Muscle of arm (tissue), 12 donors: Measurements from ENCODE around the gene TIMP2. TPM values are rescaled to one million over a fixed set of nuclear protein-coding genes. Genes with fewer than 3 reads are reported as not detected.
"Not testable (repeated sequence)": the region's sequence is repeated elsewhere in the genome, so short reads cannot be mapped to it uniquely, and the experiment has no call there.

Source experiments
- DNase-seq: peaks from one replicate; pipeline ENCODE4 v3.0.0-alpha.2; 2013
- polyA plus RNA-seq, 12 donors: library from polyadenylated mRNA; unstranded; fragments of 120-200 nt; gene quantifications; one replicate each; pipeline ENCODE4 v1.2.1, GENCODE V29; 2013; ENCODE audit not compliant: insufficient read length in 12 of 12

TIMP2 gene
- polyA plus RNA-seq, 12 donors = 170 to 334 (median 201) TPM; not detected in 1

GRCh38 chr17:78959803-78960202, 34.6 kb upstream of the TIMP2 start:
- DNase-seq = no peak

GRCh38 chr17:78958641-78959127, 33.5 kb upstream of the TIMP2 start:
- no peak for DNase-seq

DNA sequence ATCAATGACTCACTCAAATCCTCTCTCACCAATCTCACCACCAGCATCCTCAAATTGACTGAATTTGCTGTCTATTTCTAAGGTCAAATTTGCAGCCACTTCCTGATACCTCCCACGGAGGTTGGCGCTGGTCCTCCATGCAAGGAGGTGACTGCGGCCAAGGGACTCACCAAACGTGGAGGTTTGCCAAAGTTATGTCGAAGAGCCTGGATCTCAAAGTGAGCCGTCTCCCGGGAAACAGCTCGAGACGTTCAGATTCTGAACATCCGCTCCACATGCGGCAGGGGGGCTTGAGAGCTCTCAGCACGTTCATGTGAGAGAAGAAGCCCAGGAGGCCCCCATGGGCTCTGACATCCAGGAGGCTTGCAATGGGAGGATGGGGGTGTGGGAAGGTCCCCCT, 31.9 kb upstream of the TIMP2 start:
- DNase-seq = no peak

- DNase-seq = no peak
Observed at GRCh38 chr17:78956254-78956653, 31.1 kb upstream of the TIMP2 start.

GRCh38 chr17:78954684-78955083, 29.5 kb upstream of the TIMP2 start:
- DNase-seq = no peak

- no peak for DNase-seq
Observed at GRCh38 chr17:78953356-78954350, 28.5 kb upstream of the TIMP2 start.

- no peak for DNase-seq
Observed at GRCh38 chr17:78952706-78953105, 27.5 kb upstream of the TIMP2 start.

DNA sequence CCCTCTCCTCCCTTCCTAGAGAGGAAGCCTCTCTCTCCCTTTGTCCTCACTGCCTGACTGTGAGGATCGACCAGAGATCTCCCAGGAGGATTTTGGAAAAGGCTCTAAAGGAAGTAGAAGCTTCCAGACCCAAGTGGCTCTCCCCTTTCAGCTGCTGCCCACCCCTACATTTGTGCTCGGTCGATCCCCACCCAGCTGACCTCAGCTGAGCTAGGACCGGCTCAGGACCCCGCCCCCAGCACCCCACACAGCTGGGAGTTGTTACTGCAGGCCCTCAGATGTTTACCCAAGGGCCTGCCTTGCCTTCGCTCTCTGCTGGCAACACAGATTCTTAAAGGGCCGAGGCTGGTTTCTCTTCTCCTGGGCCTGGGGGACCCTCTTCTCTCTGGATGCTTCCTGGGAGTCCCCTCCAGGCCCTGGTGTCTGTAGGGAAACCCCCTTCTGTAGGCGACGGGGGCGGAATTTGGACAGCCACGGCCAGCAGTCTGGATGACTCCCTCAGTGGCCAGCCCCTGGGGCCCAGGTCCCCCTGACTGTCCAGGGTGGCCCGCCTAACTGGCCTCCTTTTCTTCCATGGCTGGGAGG, 26.9 kb upstream of the TIMP2 start:
- DNase-seq = no peak

GRCh38 chr17:78950870-78951269, 25.7 kb upstream of the TIMP2 start:
- no peak for DNase-seq

GRCh38 chr17:78947235-78948149, 22.3 kb upstream of the TIMP2 start:
- no peak for DNase-seq

GRCh38 chr17:78946631-78947030, 21.4 kb upstream of the TIMP2 start:
- no peak for DNase-seq

DNA sequence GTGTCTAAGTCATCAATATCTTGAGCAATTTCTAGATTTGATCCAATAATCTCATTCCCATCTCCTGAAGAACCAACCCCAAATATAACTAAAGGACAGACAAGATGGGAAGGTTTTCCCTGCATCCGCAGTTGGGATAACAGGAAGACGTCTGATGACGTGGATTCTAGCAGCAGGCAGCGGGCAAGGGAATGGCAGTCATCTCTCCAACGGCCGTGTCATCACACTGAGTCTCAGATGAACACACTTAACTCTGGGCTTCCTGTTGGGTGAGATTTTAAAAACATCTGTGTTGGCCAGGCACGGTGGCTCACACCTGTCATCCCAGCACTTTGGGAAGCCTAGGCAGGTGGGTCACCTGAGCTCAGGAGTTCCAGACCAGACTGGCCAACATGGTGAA, 20.9 kb upstream of the TIMP2 start:
- DNase-seq = no peak

DNA sequence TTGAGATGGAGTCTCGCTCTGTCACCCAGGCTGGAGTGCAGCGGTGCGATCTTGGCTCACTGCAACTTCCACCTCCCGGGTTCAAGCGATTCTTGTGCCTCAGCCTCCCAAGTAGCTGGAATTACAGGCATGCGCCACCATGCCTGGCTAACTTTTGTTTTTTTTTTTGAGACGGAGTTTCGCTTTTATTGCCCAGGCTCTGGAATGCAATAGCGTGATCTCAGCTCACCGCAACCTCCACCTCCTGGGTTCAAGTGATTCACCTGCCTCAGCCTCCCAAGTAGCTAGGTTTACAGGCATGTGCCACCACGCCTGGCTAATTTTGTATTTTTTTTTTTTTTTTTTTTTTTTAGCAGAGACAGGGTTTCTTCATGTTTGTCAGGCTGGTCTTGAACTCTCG, 20.3 kb upstream of the TIMP2 start:
- not testable (repeated sequence) for DNase-seq

GRCh38 chr17:78944956-78945355, 19.8 kb upstream of the TIMP2 start:
- DNase-seq = no peak

- no peak for DNase-seq
Observed at GRCh38 chr17:78944026-78944425, 18.8 kb upstream of the TIMP2 start.

DNA sequence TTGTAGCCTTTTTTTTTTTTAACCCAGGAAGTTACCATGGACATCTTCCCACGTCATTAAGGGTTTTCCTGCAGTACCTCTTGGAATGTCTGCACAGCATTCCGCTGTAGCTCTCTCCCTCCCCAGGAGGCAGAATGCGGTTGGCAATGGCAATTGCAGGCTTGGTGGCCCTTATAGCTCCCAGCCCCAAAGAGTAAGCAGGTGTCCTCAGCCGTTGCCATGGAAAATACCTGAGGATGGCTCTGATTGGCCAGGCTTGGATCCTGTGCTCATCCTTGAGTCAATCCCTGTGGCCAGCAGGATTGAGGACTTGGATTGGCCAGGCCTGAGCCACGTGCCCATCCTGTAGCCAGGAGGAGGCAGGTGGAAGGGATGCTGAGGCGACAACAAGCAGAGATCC, 15.5 kb upstream of the TIMP2 start:
- DNase-seq = no peak

DNA sequence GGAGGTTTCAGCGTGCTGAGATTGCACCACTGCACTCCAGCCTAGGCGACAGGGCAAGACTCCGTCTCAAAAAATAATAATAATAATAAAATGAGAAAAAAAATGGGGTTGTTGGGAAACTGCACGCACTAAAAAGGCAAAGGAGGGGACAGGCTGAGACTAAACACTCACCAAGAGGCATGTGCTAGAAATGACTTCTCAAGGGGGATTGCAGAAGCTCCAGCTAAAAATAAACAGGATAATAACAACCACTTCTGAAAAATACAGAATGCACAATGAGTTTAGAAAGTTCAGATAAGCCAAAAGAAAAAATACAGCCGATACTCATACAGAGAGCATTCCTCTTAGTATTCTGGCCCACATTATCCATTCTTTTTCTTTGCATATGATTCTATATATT, 15.1 kb upstream of the TIMP2 start:
- no peak for DNase-seq

DNA sequence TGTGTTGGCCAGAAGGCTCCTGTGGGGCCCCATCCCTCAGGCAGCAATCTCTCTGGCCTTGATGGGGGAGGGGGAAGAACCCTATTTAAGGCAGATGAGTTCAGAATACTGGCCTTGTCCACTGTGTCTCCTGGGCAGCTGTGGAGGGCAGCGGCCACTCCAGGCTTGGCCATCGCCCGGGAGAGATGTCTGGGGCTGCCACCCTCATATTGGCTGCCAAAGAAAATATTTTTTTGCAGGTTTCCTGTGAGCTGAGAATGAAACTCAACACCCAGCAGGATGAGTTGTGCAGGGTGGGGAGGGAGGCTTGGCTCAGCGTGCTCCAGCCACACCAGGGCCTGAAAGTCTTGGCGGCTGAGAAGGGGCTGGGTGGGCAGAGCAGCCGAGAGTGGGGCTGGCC, 14.4 kb upstream of the TIMP2 start:
- DNase-seq = no peak

DNA sequence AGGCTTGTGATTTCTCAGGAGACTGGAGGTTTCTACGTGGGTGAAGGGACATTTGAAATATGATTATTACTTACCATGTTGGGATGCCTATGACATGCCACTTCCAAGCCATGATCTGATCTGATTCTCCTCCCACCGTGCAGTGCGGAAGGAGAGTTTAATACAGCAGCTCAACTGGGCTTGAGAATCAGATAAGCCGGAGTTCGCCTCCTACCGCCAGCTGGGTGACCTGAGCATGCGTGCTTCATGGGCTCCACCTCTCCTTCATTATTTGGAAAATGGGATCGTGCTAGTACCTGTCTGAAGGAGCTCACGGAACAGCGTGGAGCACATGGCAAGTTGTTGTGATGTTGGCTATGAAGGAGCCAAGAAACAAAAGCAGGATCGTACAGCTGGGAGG, 12.4 kb upstream of the TIMP2 start:
- DNase-seq = no peak

GRCh38 chr17:78935419-78936323, 10.5 kb upstream of the TIMP2 start:
- DNase-seq = peak; percentile 85
